GM19455 (cell line): ENCODE data around the gene TXNDC17.
"Not testable (repeated sequence)": the region's sequence is repeated elsewhere in the genome, so short reads cannot be mapped to it uniquely, and the experiment has no call there.

ENCODE experiments used
- ATAC-seq: cut with Tn5 transposase; IDR thresholded peaks from one replicate; pipeline ENCODE4 v1.9.1; 2021; ENCODE audit not compliant: unreplicated experiment

TXNDC17 gene

DNA sequence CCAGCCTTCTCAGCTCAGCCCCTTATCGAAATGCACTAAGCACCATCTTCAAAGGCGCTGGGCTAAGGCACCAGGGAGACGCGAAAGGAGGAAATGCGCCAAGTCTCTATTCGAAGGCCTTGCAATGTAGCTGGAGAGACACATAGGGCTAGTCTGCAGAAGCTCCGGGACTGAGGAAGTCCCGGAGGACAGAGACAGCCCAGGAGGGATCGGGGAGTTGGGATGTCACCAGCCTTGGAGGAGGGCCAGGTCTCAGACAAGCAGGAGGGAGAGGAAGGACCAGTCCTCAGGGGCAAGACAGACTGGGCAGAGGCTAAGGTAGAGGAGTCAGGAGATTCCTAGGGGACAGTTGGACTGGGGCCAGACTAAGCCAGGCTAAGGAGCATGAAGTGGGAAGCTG lies 19.2 kb downstream of the TXNDC17 start:
- no peak for ATAC-seq

DNA sequence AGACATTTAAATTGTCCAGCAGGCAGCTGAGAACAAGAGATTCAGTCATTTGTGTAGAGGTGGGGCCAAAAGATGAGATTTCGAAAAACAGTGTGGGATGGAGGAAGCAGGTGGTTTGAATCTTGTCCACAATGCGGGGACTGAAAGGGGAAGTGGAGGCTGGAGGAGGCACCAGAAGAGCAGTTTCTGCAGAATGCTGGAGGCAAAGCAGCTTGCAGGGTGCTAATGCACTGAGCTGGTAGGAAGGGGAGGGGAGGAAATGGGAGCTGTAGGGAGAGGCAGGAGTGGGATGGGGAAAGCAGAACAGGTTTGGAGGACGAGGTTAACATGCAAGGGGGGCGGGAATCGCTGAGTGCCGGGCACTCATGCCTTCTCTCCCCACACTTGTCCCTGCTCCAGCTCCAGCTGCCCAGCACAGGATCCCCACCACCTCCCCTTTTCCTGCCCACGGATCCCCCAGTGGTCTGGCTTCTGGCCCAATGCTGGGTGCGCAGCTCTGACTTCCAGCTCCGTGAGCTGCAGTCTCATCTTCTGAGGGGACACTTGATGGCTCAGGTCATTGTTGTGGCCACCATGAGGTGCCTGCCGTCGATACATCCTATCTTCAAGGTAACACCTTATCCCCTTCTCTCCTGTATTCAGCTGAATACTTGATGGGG lies 20.1 kb downstream of the TXNDC17 start:
- peak; percentile 63 for ATAC-seq

DNA sequence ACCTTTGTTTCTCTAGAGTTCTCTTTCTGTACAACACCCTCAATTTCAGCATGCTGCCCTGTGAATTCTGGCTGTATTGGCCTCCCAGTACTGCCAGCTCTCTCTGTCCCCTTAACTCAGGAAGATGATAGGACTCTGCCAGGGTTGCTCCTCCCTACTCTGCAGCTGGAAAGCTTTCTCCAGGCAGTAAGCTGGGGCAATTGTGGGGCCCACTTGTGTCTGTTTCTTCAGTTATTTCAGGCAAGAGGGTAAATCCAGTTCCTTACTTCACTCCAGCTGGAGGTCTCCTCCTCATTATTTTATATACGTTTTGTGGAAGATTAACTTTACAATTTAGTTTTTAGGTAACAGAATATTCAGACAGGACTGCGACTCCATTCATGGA lies 20.6 kb downstream of the TXNDC17 start:
- no peak for ATAC-seq

DNA sequence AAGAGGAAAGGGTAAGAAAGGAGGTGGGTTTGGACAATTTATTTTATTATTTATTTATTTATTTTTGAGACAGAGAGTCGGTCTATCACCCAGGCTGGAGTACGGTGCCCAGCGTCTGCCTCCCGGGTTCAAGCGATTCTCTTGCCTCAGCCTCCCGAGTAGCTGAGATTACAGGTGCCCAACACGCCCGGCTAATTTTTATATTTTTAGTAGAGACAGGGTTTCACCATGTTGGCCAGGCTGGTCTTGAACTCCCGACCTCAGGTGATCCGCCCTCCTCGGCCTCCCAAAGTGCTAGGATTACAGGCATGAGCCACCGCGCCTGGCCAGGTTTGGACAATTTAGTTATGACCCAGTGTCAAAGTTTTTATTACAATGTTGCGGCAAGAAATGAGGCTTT lies 22.3 kb downstream of the TXNDC17 start:
- ATAC-seq, result not testable (repeated sequence)

DNA sequence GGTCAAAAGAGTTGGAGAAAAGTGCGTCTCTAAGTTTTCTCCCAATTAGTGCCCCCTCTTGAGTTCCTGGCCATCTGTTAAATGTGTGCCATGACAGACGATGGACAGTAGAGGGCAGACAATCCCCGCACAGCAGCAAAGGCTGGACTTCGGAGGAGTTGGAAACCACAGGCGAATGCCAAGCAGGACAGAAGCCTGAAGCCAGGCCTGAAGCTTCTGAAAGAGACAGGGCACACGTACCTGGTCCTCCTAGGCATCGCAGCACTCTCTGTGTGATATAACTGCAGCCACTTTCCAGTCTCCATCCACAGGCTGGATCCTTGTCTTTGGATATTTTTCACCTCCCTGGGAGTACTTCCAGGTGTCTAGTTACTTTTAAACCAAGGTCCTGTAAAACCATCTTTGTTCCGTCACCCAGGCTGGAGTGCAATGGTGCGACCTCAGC lies 25.2 kb downstream of the TXNDC17 start:
- ATAC-seq, result no peak

DNA sequence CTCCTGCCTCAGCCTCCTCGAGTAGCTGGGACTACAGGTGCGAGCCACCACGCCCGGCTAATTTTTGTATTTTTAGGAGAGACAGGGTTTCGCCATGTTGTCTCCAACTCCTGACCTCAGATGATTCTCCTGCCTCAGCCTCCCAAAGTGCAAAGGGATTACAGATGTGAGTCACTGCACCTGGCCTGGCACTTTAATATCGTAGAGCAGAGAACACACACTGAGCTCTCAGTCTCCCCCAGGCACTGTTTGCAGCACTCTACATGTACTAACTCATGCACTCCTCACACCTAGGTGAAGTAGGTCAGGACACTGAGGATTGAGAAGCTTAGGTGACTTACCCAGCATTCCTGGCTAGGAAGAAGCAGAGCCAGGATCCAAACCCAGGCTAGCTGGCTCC lies 25.7 kb downstream of the TXNDC17 start:
- ATAC-seq, result no peak

DNA sequence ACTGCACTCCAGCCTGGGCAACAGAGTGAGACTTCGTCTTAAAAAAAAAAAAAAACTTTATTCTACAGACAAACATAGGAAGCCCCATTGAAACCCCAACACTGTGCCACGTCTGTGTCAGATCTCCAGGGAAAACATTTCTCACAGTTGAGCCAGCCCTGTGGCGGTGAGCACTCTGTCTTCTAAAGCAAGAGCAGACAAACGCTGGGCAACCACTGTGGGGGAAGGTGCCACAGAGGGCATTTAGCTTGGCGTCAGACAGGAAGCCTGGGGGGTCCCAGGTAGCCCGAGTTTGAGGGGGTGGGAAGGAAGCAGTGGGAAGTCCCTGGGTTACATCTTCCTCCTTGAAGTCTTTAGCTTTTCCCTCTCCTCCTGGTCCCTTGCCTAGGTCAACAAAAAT lies 26.7 kb downstream of the TXNDC17 start:
- no peak for ATAC-seq

DNA sequence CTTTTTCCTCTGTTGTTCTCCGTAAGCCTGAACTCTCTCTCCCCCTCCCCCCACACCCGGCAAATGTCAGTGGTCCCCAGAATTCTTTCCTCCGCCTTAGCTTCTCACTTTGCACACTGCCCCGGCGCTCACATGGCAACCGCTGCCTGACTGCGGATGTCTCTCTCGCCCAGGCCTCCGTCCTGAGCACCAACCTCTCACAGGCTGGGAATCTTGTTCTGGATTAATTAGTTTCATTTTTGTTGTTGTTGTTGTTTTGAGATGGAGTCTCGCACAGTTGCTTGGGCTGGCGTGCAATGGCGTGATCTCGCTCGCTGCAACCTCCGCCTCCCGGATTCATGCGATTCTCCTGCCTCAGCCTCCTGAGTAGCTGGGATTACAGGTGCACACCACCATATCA lies 27.4 kb downstream of the TXNDC17 start:
- no peak for ATAC-seq

DNA sequence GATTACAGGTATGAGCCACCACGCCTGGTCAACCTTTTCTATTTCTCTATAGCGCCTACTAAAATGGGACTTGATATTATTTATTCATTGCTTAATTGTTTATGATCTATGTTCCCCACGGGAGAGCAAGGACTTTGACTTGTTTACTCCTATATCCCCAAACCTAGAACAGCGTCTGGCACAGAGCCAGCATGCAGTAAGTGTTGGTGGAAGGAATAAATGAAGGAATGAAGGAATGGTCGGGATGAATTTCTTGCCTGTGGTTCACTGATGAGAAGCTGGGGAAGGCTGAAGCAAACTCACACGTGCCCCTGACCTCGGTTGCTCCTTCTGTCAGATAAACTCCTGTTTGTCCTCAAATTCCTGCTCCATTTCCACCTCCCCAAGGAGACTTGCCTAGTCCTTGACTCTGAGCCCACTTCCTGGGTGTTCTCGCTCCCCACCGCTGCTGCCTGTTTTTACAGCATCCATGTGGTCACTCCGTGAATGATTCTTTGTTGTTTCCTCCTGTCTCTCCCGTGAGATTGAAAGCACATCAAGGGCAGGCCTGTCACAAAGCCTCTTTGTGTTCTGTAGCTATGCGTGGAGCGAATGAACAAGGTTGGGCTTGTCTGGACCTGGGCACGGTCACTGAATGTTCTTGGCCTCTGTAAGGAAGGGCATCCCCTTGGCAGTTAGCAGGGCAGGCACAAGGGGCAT lies 28.0 kb downstream of the TXNDC17 start:
- ATAC-seq, result no peak

DNA sequence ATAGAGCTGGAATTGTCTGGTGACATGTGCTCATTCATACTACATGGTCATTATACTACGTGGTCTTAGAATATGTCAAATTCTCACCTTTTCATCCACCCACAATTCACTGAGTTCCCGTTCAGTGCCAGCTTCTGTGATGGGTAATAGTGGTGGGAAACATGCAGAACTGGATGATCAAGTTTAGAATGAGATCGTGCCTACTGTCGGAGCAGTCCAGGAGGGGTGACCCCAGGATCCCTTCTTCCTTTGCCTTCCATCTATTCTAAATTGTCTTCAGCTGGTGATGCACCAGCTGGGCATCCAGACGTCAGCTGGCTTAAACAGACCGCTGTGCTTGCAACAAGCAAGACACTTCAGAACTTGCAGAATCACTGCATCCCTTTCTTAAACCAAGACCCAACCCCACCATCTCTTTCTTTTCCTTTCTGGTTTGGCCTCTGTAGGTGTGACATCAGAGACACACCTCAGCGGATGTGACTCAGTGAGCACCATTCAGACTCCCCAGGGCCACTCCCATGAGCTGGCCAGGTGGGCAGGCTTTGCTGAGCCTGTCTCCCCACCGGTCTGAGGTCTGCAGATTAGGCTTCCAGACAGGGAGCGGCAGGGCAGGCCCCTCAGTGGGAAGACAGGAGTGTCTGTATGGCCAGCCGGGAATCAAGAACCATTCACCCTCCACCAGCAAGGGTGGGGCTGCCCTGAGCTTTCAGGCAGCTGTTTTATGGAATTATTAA lies 28.8 kb downstream of the TXNDC17 start:
- no peak for ATAC-seq

DNA sequence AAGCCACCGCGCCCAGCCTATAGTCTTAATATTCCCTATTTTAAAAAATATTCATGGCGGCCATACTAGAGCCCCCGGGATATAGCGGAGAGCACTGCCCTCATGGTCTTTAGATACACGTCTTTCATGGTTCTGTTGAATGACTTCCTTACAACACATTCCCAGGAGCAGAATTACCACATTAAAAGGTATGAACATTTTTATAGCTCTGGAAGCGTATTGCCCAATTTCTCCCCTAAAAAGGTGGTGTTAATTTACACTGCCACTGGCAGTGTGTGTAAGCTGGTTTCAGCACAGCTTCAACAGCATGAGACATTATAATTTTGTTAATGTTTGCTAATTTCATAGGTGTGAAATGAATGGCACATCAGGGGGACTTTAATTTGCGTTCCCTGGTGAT lies 29.7 kb downstream of the TXNDC17 start:
- no peak for ATAC-seq

DNA sequence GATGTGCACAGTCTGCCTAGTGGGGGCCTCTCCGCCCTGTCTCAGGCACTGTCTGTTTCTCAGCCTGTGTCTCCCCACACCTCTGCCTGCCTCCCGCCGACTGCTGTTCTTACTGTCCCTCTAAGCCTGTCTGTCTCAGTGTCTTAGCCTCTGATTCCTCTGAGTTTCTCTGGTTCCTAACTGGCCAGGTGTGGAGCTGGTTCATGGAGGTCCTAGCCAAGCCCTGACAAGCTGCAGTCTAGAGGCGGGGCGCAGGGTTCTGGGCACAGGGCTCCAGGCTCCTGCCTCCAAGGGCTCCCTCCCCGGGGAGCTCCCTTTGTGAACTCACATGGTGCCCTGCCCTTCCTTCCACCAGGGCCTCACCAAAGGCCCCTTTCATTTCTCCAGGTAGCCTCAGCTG lies 30.1 kb downstream of the TXNDC17 start:
- no peak for ATAC-seq

DNA sequence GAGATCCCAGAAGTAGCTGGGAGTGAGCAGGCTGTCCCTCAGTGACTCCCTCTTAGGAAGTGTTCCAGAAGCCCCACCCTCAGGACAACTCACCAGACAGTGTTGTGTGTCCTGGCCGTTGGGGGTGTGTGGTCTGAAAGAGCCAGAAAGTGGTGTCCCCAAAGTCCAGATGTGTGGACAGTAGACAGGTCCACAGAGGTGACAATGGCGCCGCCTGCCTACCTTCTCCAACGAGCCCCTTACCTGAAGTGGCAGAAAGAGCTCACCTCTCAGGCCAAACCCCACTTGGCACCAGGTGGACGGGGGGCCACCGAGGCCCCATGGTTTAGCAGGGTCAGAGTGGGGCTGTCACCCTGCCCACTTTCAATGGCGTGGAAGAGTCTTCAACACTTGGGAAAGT lies 30.6 kb downstream of the TXNDC17 start:
- no peak for ATAC-seq

DNA sequence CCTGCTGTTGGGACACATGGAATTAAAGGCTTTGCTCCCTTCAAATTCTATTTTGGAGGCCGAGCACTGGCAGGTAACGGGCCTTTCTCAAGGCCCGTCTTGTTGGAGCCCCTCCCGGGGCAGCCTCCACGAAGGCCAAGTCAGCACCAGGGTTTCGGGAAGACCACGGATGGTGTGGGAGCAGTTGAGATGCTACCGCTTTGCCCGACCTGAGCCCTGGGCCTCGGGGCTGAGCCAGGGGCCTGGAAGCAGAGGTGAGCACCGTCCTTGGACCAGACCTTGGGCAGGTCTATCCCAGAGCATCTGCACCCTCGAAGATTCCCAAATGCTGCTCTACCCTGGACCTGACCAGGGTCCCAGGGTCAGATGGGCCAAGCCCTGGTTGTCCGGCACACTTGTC lies 33.7 kb downstream of the TXNDC17 start:
- ATAC-seq, result no peak

DNA sequence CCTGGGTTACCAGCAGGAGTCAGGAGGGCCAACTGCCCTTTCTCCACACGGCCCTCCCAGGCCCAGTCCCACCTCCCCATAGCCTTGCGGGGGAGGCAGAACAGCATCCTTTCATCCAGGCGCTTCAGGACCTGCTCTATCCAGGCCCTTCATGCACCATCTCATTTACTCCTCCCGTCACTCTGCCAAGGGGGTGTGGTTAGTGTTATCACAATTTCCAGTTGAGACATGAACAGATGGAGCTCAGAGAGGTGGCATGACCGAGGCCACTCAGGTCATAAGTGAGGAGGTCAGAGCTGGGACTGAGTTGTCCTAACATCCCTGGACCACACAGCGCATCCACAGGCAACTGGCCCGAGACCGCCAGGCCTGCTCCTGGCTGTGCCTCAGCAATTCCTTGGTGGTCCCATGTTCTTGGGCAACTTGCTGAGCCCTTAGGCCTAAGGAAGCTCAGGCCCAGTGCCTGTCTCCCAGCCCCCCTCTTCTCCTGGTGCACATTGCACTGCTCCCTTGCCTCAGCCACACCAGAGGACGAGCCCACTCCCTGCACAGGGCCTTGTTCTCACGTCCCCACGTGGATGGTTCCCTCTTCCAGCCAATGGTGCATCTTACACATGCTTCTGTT lies 34.5 kb downstream of the TXNDC17 start:
- no peak for ATAC-seq

DNA sequence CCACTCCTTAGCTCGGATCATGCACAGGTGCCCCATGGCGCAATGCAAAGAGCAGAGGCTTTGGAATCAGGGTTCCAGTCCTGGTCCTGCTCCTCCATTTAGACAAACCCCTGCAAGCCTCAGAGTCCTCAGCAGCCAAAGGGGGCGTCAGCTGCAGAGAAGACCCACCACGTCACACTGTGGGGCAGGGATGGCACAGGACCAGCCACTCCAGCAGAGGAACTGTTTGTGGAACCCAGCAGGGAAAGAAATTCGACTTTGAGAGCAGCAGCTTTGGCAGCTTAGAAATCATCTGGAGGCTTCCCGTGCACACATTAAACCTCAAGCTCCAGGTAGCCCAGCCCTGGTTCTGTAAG lies 35.9 kb downstream of the TXNDC17 start:
- no peak for ATAC-seq

DNA sequence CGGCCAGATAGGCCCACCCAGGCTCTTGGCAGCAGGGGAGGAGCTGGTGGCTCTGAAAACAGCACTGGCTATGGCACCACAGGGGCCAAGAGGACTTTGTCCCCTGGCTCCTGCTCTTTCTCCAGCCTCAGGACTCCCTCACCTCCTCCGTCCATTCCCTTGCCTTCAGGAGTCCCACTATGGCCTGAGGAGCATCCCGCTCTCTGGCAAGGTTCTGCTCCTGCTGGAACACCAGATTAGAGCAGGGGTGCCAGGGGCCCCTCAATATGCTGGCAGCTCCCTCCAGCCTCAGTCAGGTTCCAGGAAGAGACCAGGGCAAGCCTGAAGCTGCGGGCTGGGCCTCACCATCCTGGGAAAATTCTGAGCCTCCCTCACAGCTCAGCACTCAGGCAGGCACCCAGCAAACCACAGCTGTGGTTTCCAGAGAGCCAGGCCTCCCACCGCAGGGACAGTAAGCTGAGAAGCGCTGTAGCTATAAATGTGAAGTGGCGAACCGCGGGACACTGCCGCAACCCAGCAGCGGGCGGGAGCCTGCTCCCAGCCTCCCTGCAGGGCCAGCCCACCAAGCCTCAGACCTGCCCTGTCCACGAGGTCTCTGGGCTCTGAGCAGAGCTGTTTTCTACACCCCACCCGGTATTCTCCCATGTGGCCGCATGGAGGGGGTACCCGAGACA lies 36.4 kb downstream of the TXNDC17 start:
- ATAC-seq, result no peak

DNA sequence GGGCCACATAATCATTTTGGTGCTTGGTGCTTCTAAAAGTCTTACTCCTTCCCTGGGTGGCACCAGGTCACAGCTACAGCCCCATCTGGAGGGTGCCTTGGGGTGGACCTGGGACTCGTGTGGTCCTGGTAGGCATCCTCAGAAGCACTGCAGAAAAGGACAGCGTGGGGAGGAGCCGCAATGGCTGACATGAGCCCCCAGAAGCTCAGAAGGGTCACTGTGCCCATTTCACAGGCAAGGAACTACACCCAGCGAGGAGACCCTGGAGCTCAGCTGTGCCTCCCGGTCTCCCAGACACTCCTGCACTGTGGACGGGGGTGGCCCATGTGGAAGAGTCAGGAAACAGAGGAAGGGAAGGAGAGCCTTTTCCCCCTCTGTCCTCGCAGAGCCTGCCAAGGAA lies 37.1 kb downstream of the TXNDC17 start:
- no peak for ATAC-seq

DNA sequence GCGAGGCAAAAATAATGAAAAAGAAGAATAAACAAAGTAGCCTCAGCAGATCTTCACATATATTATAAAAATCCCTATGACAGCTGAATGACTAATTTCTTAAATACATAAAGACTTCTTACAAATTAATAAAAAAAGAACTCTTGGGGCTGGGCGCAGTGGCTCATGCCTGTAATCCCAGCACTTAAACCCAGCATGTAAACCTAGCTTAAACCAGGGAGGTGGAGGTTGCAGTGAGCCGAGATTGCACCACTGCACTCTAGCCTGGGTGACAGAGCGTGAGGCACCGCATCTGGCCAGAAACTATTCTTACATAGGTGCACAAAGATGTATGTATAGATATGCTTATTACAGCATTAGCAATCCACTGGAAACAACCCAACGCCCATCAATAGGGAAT lies 38.4 kb downstream of the TXNDC17 start:
- no peak for ATAC-seq

DNA sequence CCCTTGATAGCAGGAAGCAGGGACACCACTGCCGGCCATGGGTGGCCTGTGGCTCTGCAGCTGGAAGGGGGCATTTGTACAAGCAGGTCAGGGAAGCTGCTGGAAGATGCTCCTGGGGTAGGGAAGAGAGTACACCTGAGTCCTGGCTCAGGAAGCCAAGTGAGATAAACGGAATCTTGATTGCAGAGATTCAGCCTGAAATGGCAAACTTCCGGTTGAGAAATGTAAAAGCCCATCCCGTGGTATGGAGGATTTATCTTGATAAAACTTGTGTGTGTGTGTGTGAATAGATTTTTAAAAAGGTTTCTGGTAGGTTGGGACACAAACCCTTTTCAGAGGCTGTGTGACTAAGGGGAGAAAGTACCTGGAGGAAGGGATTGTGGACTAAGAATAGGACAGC lies 40.3 kb downstream of the TXNDC17 start:
- ATAC-seq, result no peak

DNA sequence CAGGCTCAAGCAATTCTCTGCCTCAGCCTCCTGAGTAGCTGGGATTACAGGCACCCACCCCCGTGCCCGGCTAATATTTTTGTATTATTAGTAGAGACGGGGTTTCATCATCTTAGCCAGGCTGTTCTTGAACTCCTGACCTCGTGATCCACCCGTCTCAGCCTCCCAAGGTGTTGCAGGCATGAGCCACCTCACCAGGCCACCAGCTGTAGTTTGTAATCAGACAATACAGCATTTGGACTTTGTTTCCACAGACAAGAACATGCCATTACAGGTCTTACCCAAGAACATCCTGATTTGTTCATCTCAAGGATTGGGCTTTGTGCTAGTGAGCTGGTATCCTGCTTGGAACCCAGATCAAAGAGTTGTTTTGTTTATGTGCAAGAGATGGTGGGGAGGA lies 40.8 kb downstream of the TXNDC17 start:
- no peak for ATAC-seq
